MG63 (cell line): ENCODE results near the gene KPNA1. TPM values are rescaled to one million over a fixed set of nuclear protein-coding genes. Genes with fewer than 3 reads are reported as not detected.

Experiments used
- DNase-seq: peaks from one replicate; pipeline ENCODE4 v3.0.0-alpha.2; 2020
- H3K27me3 ChIP-seq: fragments of 250-450 bp; sonication (Bioruptor Pico); 2 replicates; pipeline ENCODE4 v1.5.1; 2020; ENCODE audit warnings: mild to moderate bottlenecking, moderate library complexity
- H3K36me3 ChIP-seq: fragments of 250-450 bp; sonication (Bioruptor Pico); 2 replicates; pipeline ENCODE4 v1.5.1; 2020; ENCODE audit warnings: mild to moderate bottlenecking, moderate library complexity
- H3K4me3 ChIP-seq: fragments of 250-450 bp; sonication (Bioruptor Pico); 2 replicates; pipeline ENCODE4 v1.5.1; 2020; ENCODE audit warnings: mild to moderate bottlenecking, moderate library complexity
- H3K9me3 ChIP-seq: fragments of 250-450 bp; sonication (Bioruptor Pico); 2 replicates; pipeline ENCODE4 v1.5.1; 2020; ENCODE audit warnings: mild to moderate bottlenecking, moderate library complexity
- total RNA-seq: library from RNA; depleted of rRNA; stranded (reverse); fragments of >200 nt; shearing (Covaris generic); gene quantifications from 2 replicates; pipeline ENCODE4 v1.2.3, GENCODE V29; 2014; ENCODE audit warnings: low replicate concordance; rRNA removed

Gene KPNA1
- 102 and 126 TPM in 2 replicates for total RNA-seq

- DNase-seq = peak; percentile 92
- H3K4me3 ChIP-seq = peak within 1 kb of the TSS; percentile 99
- H3K9me3 ChIP-seq = peaks cover 2% of the 10 kb centered on the region; the same call in 1 of the 2 replicates
- H3K36me3 ChIP-seq = peaks cover 21% of the 10 kb centered on the region
- H3K27me3 ChIP-seq = no peaks in the 10 kb centered on the region
Observed at GRCh38 chr3:122514123-122515019, at the start of gene KPNA1. Gene KPNA1, minus strand, starts transcription at chr3:122514939. Its CDS starts 18,374 bp downstream, at chr3:122496565.

- DNase-seq = peak; percentile 91
Observed at GRCh38 chr3:122564155-122564912, 49.6 kb upstream of the KPNA1 start, which contains the start of the genes DTX3L and PARP9. Gene DTX3L, plus strand, starts transcription at chr3:122564338. Its CDS starts 89 bp downstream, at chr3:122564427. Gene PARP9, minus strand, starts transcription at chr3:122564300. Its CDS starts 4,680 bp downstream, at chr3:122559620.

GRCh38 chr3:122563717-122564025, 48.9 kb upstream of the KPNA1 start:
- H3K9me3 ChIP-seq = no peaks in the 10 kb centered on the region
- H3K36me3 ChIP-seq = peaks cover 52% of the 10 kb centered on the region
- DNase-seq = peak; percentile 27
- peak overlapping the region; percentile 82 for H3K4me3 ChIP-seq
- H3K27me3 ChIP-seq = no peaks in the 10 kb centered on the region

More at GRCh38 chr3:122564155-122564912, 49.6 kb upstream of the KPNA1 start, which contains the start of the genes DTX3L and PARP9:
- Histone ChIP-seq H3K36me3 (peaks cover 52% of the 10 kb centered on the region), H3K27me3 (no peaks in the 10 kb centered on the region), H3K9me3 (no peaks in the 10 kb centered on the region), H3K4me3 (peak within 1 kb of the TSS; percentile 82)

DNA sequence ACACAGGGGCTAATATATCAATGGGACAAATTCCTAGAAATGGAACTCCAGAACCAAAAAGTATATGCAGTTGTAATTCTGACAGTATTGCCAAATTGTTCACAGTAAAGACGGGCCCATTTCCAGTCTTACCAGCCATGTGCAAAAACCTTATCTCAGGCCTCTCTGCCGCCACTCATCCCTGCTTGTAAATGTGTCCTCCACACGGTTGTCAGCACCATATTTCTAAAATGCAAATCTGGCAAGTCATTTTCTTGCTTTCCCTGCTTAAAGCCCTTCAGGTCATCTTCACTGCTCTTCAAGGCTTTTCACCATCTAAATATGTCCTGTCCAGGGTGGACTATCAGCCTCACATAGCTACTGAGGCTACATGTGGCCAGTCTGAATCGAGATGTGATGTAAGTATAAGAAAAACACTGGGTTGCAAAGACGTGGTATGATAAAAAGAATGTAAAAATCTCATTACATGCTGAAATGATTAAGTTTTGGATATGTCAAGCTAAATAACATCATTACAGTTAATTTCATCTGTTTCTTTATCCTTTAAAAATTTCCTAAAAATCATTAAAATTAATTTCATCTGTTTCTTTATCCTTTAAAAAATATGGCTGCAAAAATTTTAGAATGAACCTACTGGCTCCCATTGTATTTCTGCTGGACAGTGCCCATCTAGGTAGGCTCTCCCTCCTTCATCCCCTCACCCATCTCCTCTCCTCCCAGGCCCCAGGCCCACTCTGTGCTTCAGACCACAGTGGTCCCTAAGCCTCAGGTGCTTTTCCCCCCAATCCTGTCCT, 48.4 kb upstream of the KPNA1 start:
- DNase-seq = no peak
- peaks cover 52% of the 10 kb centered on the region for H3K36me3 ChIP-seq
- no peaks in the 10 kb centered on the region for H3K27me3 ChIP-seq
- H3K4me3 ChIP-seq = peak overlapping the region; percentile 82
- no peaks in the 10 kb centered on the region for H3K9me3 ChIP-seq

DNA sequence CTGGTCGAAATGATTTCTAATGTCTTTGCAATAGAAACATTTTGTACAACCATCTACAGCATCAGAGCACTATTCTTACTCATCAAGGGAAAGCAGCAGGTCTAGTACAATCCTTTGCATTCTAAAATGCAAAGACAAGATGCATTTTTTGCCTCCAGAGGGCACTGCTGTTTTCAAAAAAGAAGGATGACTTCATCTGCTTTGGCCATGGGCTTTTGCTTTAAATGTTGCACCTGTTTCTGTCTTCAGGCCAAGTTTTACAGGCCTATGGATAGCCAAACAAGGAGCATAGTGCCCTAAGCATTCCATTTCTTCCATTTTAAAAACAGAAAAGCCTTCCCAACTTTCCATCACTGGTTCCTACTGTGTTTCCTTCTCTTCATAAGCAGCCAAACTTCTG, 45.9 kb upstream of the KPNA1 start:
- H3K4me3 ChIP-seq = no peak overlapping the region
- no peaks in the 10 kb centered on the region for H3K9me3 ChIP-seq
- peaks cover 49% of the 10 kb centered on the region for H3K36me3 ChIP-seq
- no peaks in the 10 kb centered on the region for H3K27me3 ChIP-seq
- DNase-seq = peak; percentile 4

GRCh38 chr3:122559906-122560305, 45.2 kb upstream of the KPNA1 start:
- Histone ChIP-seq H3K27me3 (no peaks in the 10 kb centered on the region), H3K36me3 (peaks cover 53% of the 10 kb centered on the region), H3K9me3 (no peaks in the 10 kb centered on the region), H3K4me3 (no peak overlapping the region)
- DNase-seq = no peak

DNA sequence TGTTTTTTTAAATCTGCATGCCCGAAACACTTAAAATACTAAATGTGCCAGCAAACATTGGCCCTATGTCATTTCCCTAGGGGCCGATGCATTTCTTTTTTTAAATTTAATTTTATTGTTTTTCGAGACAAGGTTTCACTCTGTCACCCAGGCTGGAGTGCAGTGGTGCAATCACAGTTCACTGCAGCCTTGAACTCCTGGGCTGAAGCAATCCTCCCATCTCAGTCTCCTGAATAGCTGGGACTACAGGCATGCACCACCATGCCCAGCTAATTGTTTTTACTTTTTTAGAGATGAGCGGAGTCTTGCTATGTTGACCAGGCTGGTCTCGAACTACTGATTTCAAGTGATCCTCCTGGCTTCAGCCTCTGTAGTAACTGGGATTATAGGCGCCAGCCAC, 43.9 kb upstream of the KPNA1 start:
- Histone ChIP-seq H3K27me3 (no peaks in the 10 kb centered on the region), H3K4me3 (no peak overlapping the region), H3K36me3 (peaks cover 57% of the 10 kb centered on the region), H3K9me3 (no peaks in the 10 kb centered on the region)
- DNase-seq = no peak

DNA sequence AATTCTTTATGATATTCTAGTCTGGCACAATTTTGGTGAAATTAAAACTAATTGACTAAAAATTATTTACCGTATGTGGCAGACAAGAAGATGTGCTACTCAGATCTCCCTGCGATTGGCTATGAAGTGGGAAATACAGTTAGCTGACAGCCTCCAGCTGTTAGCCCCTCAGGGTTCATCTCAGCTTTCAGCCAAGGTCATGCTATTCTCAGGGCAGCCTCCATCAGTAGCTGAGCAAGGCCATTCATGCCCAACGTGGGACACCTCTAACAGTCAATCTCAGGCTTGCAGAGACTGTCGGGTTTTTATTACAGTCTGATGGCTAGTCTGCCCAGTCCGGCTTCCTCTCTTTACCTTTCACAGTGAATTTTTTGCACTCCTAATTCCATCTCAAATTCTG, 42.6 kb upstream of the KPNA1 start:
- no peaks in the 10 kb centered on the region for H3K9me3 ChIP-seq
- H3K36me3 ChIP-seq = peaks cover 55% of the 10 kb centered on the region
- H3K27me3 ChIP-seq = no peaks in the 10 kb centered on the region
- no peak for DNase-seq
- H3K4me3 ChIP-seq = no peak overlapping the region

DNA sequence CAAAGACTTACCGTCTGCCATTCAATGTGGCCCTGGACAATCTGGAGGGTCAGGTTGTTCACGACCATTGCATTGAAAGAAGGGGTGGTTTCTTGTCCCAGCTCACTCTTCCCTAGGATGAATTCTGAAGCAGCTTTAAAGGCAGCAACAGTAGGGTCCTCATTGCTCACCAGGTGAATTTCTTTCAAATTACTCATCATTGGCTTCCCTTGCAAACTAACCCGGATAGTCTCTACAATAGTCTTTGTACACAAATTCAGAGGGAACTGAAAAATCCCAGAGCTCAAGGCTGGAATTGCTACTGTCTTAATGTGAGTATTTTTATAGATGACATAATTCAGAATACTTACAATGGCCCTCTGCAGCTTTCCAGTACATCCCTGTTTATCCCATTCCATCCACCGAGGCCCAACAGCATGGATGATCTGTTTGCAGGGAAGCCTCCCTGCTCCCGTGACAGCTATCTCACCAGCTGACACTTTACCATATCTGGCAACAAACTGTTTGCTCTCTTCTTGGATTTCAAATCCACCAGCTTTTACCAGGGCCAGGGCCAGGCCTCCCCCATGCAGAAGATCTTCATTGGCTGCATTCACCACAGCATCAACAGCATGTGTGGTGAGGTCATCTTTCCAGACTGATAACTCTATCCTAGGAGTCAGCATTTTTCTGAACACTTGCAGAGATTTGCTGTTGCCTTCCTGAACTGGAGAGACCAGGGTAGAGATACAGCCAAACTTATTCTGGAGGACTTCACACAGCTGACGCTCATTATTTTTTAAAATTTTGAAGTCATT, 40.7 kb upstream of the KPNA1 start:
- Histone ChIP-seq H3K4me3 (no peak overlapping the region), H3K9me3 (no peaks in the 10 kb centered on the region), H3K27me3 (no peaks in the 10 kb centered on the region), H3K36me3 (peaks cover 67% of the 10 kb centered on the region)
- no peak for DNase-seq

DNA sequence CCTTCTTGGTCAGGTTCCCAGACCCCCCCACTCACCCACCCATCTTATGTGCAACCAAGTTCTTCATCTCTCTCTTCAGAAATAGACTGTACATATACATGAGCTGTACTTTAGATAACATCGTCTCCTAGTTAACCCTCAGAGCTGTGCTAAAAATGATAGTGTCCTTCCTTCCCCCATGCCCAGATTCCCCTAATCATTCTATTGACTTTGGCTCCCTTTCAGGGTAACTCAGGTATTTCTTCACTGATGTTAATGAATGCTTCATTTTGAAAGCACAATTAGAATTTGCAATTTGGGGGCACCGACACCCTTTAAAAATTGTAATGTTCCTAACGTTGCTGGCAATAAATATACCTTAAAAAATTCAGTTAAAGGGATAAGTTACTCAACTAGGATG, 38.4 kb upstream of the KPNA1 start:
- Histone ChIP-seq H3K36me3 (peaks cover 64% of the 10 kb centered on the region), H3K4me3 (no peak overlapping the region), H3K27me3 (no peaks in the 10 kb centered on the region), H3K9me3 (no peaks in the 10 kb centered on the region)
- DNase-seq = no peak

DNA sequence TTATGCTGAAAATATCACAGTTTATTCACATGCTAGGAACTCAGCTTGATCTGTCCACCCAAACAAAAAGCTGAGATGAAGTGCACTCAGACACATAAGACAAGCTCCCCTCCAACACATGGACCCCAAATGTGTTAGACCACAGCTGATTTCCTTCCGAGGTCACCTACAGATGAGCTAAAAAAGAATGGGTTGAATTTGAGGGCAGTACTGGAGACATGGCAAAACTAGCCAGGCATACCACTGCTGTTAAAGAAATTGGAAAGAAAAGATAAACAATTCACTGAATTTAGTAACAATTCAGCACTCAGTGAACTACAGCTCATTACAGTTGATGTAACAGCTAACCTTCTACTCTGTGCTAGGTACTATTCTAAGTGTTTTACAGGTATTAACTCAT, 33.9 kb upstream of the KPNA1 start:
- Histone ChIP-seq H3K4me3 (no peak overlapping the region), H3K27me3 (no peaks in the 10 kb centered on the region), H3K9me3 (no peaks in the 10 kb centered on the region), H3K36me3 (peaks cover 55% of the 10 kb centered on the region)
- no peak for DNase-seq

- H3K9me3 ChIP-seq = no peaks in the 10 kb centered on the region
- H3K36me3 ChIP-seq = peaks cover 59% of the 10 kb centered on the region
- no peak for DNase-seq
- no peaks in the 10 kb centered on the region for H3K27me3 ChIP-seq
- H3K4me3 ChIP-seq = no peak overlapping the region
Observed at GRCh38 chr3:122548076-122548475, 33.3 kb upstream of the KPNA1 start.

DNA sequence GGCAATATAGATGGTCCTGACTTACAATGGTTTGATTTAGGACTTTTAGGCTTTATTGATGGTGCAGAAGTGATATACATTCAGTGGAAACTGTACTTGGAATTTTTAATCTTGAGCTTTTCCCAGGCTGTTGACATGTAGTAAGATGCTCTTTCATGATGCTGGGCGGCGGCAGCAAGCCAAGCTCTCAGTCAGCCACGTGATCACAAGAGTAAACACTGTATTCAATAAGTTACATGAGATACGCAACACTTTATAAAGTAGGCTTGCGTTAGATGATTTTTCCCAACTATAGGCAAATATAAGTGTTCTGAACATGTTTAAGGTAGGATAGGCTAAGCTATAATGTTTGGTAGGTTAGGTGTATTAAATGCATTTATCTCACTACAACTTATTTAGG, 31.4 kb upstream of the KPNA1 start:
- H3K9me3 ChIP-seq = no peaks in the 10 kb centered on the region
- H3K36me3 ChIP-seq = peaks cover 56% of the 10 kb centered on the region
- DNase-seq = no peak
- H3K27me3 ChIP-seq = no peaks in the 10 kb centered on the region
- H3K4me3 ChIP-seq = no peak overlapping the region

DNA sequence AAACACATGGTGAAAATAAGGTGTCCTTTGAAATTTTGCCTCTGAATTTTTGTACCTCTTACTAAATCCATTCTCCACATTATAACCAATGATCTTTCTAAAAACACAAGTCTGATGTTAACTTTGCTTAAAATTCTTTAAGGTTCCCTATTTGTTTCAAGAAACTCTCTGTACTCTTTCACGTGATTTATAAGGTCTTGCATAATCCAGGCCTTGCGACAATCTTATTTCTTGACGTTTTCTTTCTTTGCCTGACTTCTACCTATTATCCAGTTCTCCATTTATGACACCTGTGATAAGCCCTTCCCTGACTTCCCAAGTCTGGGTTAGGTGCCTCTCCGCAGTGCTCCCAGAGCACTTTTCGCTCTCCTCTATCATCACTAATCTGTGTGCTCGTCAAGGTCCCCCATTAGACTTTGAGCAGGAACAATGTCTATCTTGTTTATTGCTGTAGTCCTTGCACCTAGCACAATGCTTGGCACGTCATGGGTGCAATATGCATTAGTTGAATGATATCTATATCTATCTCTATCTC, 24.3 kb upstream of the KPNA1 start:
- Histone ChIP-seq H3K27me3 (no peaks in the 10 kb centered on the region), H3K9me3 (no peaks in the 10 kb centered on the region), H3K4me3 (no peak overlapping the region), H3K36me3 (peaks cover 44% of the 10 kb centered on the region)
- no peak for DNase-seq

GRCh38 chr3:122536632-122537001, 21.9 kb upstream of the KPNA1 start:
- H3K27me3 ChIP-seq = no peaks in the 10 kb centered on the region
- no peak overlapping the region for H3K4me3 ChIP-seq
- H3K9me3 ChIP-seq = no peaks in the 10 kb centered on the region
- peaks cover 59% of the 10 kb centered on the region for H3K36me3 ChIP-seq
- no peak for DNase-seq
